Breast epithelium (tissue), 4 donors: Measurements from ENCODE around the gene TNS4. TPM values are rescaled to one million over a fixed set of nuclear protein-coding genes. Genes with fewer than 3 reads are reported as not detected.

Experiments
- DNase-seq, 2 donors: peaks; one replicate each; pipeline ENCODE4 v3.0.0-alpha.2; 2019; ENCODE audit warnings: low spot score in 2 of 2
- H3K27ac ChIP-seq, 2 donors: fragments of 200-600 bp; sonication (generic) in 1 of 2; one replicate each; pipeline ENCODE4 v1.5.1; 2016 to 2019; ENCODE audit warnings: mild to moderate bottlenecking in 1 of 2
- H3K27me3 ChIP-seq, 2 donors: fragments of 200-600 bp; sonication (generic) in 1 of 2; one replicate each; pipeline versions ENCODE4 v1.5.1 to v1.6.0; 2017 to 2019; ENCODE audit warnings: control low read depth in 1 of 2, mild to moderate bottlenecking in 1 of 2
- H3K36me3 ChIP-seq: fragments of 200-600 bp; one replicate; pipeline ENCODE4 v1.5.1; 2019
- H3K4me1 ChIP-seq, 2 donors: fragments of 200-600 bp; sonication (generic); one replicate each; pipeline ENCODE4 v1.5.1; 2016 to 2019; ENCODE audit warnings: control low read depth in 1 of 2
- H3K4me3 ChIP-seq, 3 donors: fragments of 200-600 bp; sonication (generic); 1 replicate in 2 of 3; 2 replicates in 1 of 3; pipeline ENCODE4 v1.5.1; 2016 to 2019; ENCODE audit warnings: mild to moderate bottlenecking in 3 of 3, moderate library complexity in 2 of 3
- H3K9me3 ChIP-seq, 2 donors: fragments of 200-600 bp; sonication (generic) in 1 of 2; one replicate each; pipeline ENCODE4 v1.5.1; 2016 to 2019; ENCODE audit warnings: control low read depth in 1 of 2
- CTCF ChIP-seq, 3 donors: fragments of 450-650 bp; IDR thresholded peaks; one replicate each; pipeline ENCODE4 v1.5.1; 2016 to 2017; ENCODE audit warnings: antibody characterized with exemption in 3 of 3, mild to moderate bottlenecking in 3 of 3, moderate library complexity in 3 of 3
- POLR2A ChIP-seq: fragments of 450-650 bp; IDR thresholded peaks from one replicate; pipeline ENCODE4 v1.6.1; 2016; ENCODE audit warnings: antibody characterized with exemption, mild to moderate bottlenecking, moderate library complexity
- POLR2AphosphoS5 ChIP-seq, 3 donors: sonication (generic); formaldehyde crosslinking; IDR thresholded peaks; one replicate each; pipeline ENCODE4 v1.6.1; 2017; ENCODE audit warnings: antibody characterized with exemption in 3 of 3
- intact Hi-C: fragments of 100-400 bp; cut with DNase I; formaldehyde crosslinking; loops from one replicate; pipeline ENCODE4 v1.15.1; 2023; ENCODE audit warnings: low total_unique reads
- total RNA-seq, 3 donors: library from RNA; depleted of rRNA; stranded (reverse); fragments of >200 nt; gene quantifications; one replicate each; pipeline ENCODE4 v1.1.0, GENCODE V29; 2016

Gene TNS4
- total RNA-seq, 3 donors from 2014 or later: 30.5 to 52.2 TPM; not detected in 1

DNA sequence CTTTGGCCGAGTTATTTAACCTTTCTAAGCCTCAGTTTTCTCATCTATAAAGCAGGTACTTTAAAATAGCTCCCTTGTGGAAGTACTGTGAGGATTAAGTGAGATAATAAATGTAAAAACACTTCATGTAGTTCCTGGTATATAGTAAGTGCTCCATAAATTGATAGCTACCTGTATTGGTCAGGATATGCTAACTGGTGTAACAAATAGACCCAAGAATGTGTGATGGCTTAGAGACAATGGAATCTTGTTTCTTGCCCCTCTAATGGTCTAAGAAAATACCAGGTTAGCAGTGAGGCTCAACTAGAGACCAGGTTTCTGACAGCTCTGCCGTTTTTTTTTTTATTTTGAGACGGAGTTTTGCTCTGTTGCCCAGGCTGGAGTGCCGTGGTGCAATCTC is 34.0 kb upstream of the TNS4 start:
- intact Hi-C loops: no loop called here
- no peaks in the 10 kb centered on the region for H3K27me3 ChIP-seq

GRCh38 chr17:40534371-40535189 is 33.2 kb upstream of the TNS4 start:
- H3K4me3 ChIP-seq: no peak overlapping the region
- no peaks in the 10 kb centered on the region for H3K27me3 ChIP-seq
- TF ChIP-seq POLR2AphosphoS5 (IDR thresholded peaks at IDR 0.05): no peak
- TF ChIP-seq POLR2A: no peak
- no peak for TF ChIP-seq CTCF (IDR thresholded peaks at IDR 0.05)
- H3K9me3 ChIP-seq: no peaks in the 10 kb centered on the region
- DNase-seq: peak in 1 of 2 donors; percentile 36
- H3K36me3 ChIP-seq: no peaks in the 10 kb centered on the region
- H3K4me1 ChIP-seq: peaks cover 17 to 36% of the 10 kb centered on the region in 2 donors
- peak overlapping the region; percentile 96 to 100 for H3K27ac ChIP-seq
- intact Hi-C loops: no loop called here

More for the DNA sequence above, 34.0 kb upstream of the TNS4 start:
- Histone ChIP-seq H3K9me3 (no peaks in the 10 kb centered on the region), H3K4me1 (peaks cover 25 to 44% of the 10 kb centered on the region in 2 donors), H3K27ac (peak overlapping the region; percentile 96 to 100), H3K36me3 (no peaks in the 10 kb centered on the region), H3K4me3 (no peak overlapping the region)
- TF ChIP-seq CTCF (IDR thresholded peaks at IDR 0.05): no peak
- TF ChIP-seq POLR2A: no peak
- no peak for TF ChIP-seq POLR2AphosphoS5 (IDR thresholded peaks at IDR 0.05)
- no peak for DNase-seq

GRCh38 chr17:40533896-40534295 is 32.5 kb upstream of the TNS4 start:
- Histone ChIP-seq H3K27me3 (no peaks in the 10 kb centered on the region), H3K4me1 (peaks cover 12 to 32% of the 10 kb centered on the region in 2 donors), H3K9me3 (no peaks in the 10 kb centered on the region), H3K36me3 (no peaks in the 10 kb centered on the region), H3K27ac (peak overlapping the region; percentile 96 to 100), H3K4me3 (peak overlapping the region in 1 of 3 donors; percentile 39)
- TF ChIP-seq CTCF (IDR thresholded peaks at IDR 0.05) (no peak), POLR2A (no peak), POLR2AphosphoS5 (IDR thresholded peaks at IDR 0.05) (no peak)
- intact Hi-C loops: no loop called here
- DNase-seq: peak in 1 of 2 donors; percentile 30

DNA sequence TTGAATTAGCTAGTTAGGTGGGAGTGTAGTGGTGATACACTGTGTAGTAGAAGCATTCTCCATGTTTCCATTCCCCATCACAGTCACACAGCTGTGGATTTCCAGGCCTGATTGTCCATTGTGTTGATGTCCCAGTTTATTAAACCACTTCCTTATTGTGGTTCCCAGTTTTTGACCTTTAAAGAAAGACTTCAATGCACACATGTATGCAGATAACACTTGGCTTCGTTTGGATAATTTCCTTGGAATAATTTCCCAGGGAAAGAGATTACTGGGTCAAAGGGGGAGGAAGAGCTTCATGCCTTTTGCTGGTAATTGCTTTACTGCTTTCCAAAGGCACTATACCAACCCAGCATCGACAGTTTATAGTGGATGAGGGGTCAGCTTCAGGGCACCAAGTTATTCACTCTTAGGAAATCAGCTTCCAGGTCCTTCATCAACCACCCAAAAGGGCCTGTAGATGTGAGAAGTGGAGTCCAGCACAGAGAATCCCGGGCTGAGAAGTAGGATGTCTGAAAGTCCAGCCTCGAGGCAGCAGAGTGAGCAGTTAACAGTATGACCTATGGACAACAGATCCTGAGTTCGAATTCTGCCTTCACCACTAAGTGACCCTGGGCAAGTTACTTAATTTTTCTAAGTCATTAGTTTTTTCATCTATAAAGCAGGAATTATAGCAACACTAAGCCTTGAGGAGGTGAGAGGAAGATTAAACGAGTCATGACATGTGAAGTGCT is 31.3 kb upstream of the TNS4 start:
- Histone ChIP-seq H3K4me3 (peak overlapping the region in 1 of 3 donors; percentile 39), H3K4me1 (peaks cover 12 to 32% of the 10 kb centered on the region in 2 donors), H3K27me3 (no peaks in the 10 kb centered on the region), H3K27ac (peak overlapping the region; percentile 96 to 100), H3K36me3 (no peaks in the 10 kb centered on the region), H3K9me3 (no peaks in the 10 kb centered on the region)
- DNase-seq: peak in 1 of 2 donors; percentile 25
- TF ChIP-seq POLR2AphosphoS5 (IDR thresholded peaks at IDR 0.05) (peak in 1 of 3 donors; percentile 35), CTCF (IDR thresholded peaks at IDR 0.05) (no peak)
- intact Hi-C loops: no loop called here
